Glutamatergic neuron (in vitro differentiated cells): Measurements from ENCODE around the gene CAT. TPM values are rescaled to one million over a fixed set of nuclear protein-coding genes. Genes with fewer than 3 reads are reported as not detected.

Experiments
- DNase-seq: peaks from one replicate; pipeline ENCODE4 v3.0.0; 2022
- H3K27ac Mint-ChIP-seq: one replicate; pipeline ENCODE4 v1.8.0; 2020; ENCODE audit warnings: mild to moderate bottlenecking, mixed read lengths, inconsistent platforms; ENCODE audit not compliant: unreplicated experiment
- H3K27me3 Mint-ChIP-seq: one replicate; pipeline ENCODE4 v1.8.0; 2020; ENCODE audit warnings: mild to moderate bottlenecking, moderate library complexity, mixed read lengths, inconsistent platforms; ENCODE audit not compliant: unreplicated experiment
- H3K36me3 Mint-ChIP-seq: one replicate; pipeline ENCODE4 v1.8.0; 2020; ENCODE audit warnings: mild to moderate bottlenecking, mixed read lengths, inconsistent platforms; ENCODE audit not compliant: unreplicated experiment
- H3K4me1 Mint-ChIP-seq: one replicate; pipeline ENCODE4 v1.8.0; 2020; ENCODE audit warnings: mild to moderate bottlenecking, low read depth, mixed read lengths, inconsistent platforms; ENCODE audit not compliant: unreplicated experiment
- H3K4me3 Mint-ChIP-seq: one replicate; pipeline ENCODE4 v1.8.0; 2020; ENCODE audit warnings: mild to moderate bottlenecking, mixed read lengths, inconsistent platforms; ENCODE audit not compliant: unreplicated experiment
- H3K9me3 Mint-ChIP-seq: one replicate; pipeline ENCODE4 v1.8.0; 2020; ENCODE audit warnings: mild to moderate bottlenecking, moderate library complexity, mixed read lengths, inconsistent platforms; ENCODE audit not compliant: unreplicated experiment
- total RNA-seq: library from RNA; stranded (reverse); fragmentation: NEBNext Ultra II Directional; extraction: Animal tissue kit (Norgen Biotek cat#: 25700); gene quantifications from one replicate; pipeline ENCODE4 v1.2.1, GENCODE V29; 2021; ENCODE audit not compliant: unreplicated experiment
- TF ChIP-seq, protein P1 (sequence below): fragments of 200-600 bp; sonication (generic); IDR thresholded peaks from one replicate; pipeline ENCODE4 v1.5.0; 2021; ENCODE audit not compliant: partially characterized antibody, unreplicated experiment

Gene CAT
- total RNA-seq, 1 donor from 2014 or later = 22.9 TPM

DNA sequence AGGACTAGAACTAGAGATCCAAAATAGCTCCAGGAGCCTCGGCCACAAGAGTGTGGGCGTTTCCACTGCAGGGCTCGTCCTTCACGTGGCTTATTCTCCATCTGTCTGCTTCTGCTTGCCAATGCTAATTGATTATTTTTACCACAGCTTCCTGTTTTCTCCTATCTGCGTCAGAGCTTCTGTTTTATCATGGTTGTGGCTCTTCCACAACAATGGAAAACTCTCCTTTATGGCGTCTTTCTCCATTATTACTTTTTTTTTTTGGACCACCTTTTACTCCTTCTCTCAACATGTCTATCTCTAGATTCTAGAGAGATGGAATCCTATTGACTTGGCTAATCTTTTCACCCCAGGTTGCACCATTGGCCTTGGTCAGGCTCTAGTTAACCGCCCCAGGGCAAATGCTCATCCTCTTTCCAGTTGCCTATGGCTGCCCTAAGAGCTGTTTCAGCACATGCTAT lies 25.9 kb downstream of the CAT start:
- Mint-ChIP-seq H3K4me1 (no peaks in the 10 kb centered on the region), H3K9me3 (peaks cover 6% of the 10 kb centered on the region), H3K4me3 (no peak overlapping the region), H3K36me3 (peaks cover 27% of the 10 kb centered on the region), H3K27ac (no peak overlapping the region), H3K27me3 (no peaks in the 10 kb centered on the region)
- TF ChIP-seq, protein P1, sequence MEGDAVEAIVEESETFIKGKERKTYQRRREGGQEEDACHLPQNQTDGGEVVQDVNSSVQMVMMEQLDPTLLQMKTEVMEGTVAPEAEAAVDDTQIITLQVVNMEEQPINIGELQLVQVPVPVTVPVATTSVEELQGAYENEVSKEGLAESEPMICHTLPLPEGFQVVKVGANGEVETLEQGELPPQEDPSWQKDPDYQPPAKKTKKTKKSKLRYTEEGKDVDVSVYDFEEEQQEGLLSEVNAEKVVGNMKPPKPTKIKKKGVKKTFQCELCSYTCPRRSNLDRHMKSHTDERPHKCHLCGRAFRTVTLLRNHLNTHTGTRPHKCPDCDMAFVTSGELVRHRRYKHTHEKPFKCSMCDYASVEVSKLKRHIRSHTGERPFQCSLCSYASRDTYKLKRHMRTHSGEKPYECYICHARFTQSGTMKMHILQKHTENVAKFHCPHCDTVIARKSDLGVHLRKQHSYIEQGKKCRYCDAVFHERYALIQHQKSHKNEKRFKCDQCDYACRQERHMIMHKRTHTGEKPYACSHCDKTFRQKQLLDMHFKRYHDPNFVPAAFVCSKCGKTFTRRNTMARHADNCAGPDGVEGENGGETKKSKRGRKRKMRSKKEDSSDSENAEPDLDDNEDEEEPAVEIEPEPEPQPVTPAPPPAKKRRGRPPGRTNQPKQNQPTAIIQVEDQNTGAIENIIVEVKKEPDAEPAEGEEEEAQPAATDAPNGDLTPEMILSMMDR = no peak
- DNase-seq = no peak

GRCh38 chr11:34466802-34467488 lies 28.2 kb downstream of the CAT start:
- no peak overlapping the region for H3K27ac Mint-ChIP-seq
- peaks cover 32% of the 10 kb centered on the region for H3K36me3 Mint-ChIP-seq
- no peak for DNase-seq
- H3K4me3 Mint-ChIP-seq = no peak overlapping the region
- H3K9me3 Mint-ChIP-seq = peaks cover 6% of the 10 kb centered on the region
- no peaks in the 10 kb centered on the region for H3K27me3 Mint-ChIP-seq
- no peaks in the 10 kb centered on the region for H3K4me1 Mint-ChIP-seq
- TF ChIP-seq, protein P1 = no peak

DNA sequence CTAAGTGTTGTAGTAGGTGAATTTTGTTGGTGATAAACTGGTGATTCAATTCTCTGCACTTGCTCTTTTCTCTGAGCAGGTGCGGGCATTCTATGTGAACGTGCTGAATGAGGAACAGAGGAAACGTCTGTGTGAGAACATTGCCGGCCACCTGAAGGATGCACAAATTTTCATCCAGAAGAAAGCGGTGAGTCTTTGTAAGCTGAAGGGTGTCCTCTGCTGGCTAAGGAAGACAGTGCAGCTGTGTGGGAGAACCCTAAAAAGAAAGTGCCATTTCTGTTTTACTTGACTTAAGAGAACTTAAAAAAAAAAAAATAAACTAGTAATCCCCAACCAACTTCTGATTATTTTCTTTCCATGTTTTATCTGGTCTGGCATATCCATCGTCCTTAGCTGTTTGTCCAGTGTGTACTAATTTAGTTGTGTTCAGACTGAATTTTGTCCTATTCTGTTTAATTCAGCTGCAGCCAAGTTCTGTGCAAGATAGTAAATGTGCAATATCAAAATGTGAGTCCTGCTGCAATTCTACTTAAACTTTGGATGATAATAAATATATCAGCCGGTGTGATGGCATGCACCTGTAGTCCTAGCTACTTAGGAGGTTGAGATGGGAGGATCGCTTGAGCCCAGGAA lies 29.6 kb downstream of the CAT start:
- Mint-ChIP-seq H3K27ac (no peak overlapping the region), H3K27me3 (no peaks in the 10 kb centered on the region), H3K4me1 (no peaks in the 10 kb centered on the region), H3K9me3 (peaks cover 6% of the 10 kb centered on the region), H3K4me3 (no peak overlapping the region), H3K36me3 (peaks cover 32% of the 10 kb centered on the region)
- DNase-seq = no peak
- TF ChIP-seq, protein P1 = peak; percentile 19

DNA sequence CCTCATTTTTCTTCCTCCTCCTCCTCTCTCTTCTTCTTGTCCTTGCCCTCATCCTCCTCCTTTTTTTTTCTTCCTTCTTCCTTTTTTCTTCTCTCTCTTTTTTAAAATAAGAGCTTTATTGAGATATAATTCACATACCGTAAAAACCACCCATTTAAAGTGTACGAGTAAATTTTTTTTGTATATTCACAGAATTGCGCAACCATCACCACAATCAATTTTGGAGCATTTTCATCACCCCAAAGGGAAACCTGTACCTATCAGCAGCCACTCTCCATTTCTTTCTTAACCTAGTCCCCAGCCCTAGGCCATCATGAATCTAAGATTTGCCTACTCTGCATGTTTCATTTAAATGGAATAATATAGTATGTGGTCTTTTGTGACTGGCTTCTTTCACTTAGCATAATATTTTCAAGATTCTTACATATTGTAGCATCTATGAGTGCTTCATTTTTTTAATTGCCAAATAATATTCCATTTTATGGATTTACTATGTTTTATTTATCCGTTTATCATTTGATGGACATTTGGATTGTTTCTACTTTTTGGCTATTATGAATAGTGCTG lies 35.0 kb downstream of the CAT start:
- Mint-ChIP-seq H3K36me3 (peaks cover 5% of the 10 kb centered on the region), H3K4me3 (no peak overlapping the region), H3K4me1 (no peaks in the 10 kb centered on the region), H3K27ac (no peak overlapping the region), H3K9me3 (no peaks in the 10 kb centered on the region), H3K27me3 (no peaks in the 10 kb centered on the region)
- TF ChIP-seq, protein P1 = no peak
- DNase-seq = no peak

- Mint-ChIP-seq H3K4me1 (no peaks in the 10 kb centered on the region), H3K27ac (no peak overlapping the region), H3K27me3 (no peaks in the 10 kb centered on the region), H3K36me3 (peaks cover 4% of the 10 kb centered on the region), H3K4me3 (no peak overlapping the region), H3K9me3 (no peaks in the 10 kb centered on the region)
- no peak for DNase-seq
- TF ChIP-seq, protein P1 = no peak
These were observed 36.9 kb downstream of the CAT start for GRCh38 chr11:34475656-34476055.
